HG03108 (cell line): ENCODE data around the gene CACNA1B.
"Not testable (repeated sequence)": the region's sequence is repeated elsewhere in the genome, so short reads cannot be mapped to it uniquely, and the experiment has no call there.

Experiments used
- ATAC-seq: cut with Tn5 transposase; IDR thresholded peaks from one replicate; pipeline ENCODE4 v1.9.1; 2021; ENCODE audit warnings: moderate library complexity; ENCODE audit not compliant: unreplicated experiment

Gene CACNA1B

DNA sequence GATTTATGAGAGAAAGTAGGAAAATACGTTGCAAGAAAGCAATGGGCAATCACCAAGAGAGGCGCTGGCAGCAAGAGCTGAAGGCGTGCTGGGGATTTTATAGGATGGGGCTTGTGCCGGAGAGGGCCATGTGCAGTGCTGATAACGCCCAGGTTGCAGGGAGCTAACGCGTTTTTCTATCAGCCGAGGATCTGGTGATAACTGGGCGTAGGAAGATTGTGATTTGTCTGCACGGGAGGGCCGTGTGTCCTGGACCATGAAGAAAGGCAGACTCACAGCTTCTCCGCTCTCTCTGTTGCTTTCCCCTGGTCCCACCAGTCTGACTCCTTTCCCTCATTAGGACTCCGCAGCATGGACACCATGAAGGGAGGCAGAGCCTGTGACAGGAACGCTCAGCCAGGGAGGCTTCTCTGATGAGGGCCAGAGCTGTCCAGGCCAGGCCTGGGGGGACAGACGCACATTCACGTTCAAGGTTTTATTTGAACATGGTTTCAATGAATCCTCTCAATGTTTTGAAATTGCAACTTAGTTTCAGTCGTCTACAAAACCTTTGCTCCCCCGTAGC lies 11.9 kb upstream of the CACNA1B start:
- no peak for ATAC-seq

DNA sequence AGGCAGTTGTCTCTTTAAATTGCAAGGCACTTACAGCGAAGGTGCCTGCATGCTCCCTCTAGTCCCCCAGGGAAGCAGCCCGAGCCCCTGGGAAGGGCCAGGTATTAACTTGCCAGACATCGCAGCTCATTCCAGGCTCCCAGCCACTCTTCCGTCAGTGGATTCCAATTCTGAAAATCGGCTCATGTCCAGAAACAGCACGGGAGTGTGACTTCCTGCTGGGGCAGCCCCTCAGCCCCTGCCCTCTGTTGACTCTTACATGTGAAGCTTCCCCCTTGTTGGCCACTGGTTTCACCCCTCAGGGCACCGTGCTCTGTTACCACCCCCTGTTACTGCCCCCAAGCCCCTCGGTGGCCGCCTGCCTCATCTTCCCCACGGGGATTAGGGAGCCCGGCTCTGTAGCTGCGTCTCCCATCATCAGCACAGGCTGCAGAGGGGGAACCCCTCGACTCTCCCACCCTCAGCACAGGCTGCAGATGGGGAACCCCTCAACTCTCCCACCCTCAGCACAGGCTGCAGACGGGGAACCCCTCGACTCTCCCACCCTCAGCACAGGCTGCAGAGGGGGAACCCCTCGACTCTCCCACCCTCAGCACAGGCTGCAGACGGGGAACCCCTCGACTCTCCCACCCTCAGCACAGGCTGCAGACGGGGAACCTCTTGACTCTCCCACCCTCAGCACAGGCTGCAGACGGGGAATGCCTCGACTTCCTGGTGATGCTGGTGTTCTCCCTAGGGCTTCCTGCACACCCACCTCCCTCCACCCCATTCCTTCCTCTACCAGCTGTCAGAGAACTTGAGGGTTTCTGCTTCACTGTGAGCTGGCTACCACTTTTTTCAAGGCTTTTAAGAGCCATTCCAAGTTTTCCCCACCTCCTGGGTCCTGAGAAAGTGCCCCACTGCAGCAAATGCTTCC lies 11.1 kb upstream of the CACNA1B start:
- ATAC-seq, result no peak

DNA sequence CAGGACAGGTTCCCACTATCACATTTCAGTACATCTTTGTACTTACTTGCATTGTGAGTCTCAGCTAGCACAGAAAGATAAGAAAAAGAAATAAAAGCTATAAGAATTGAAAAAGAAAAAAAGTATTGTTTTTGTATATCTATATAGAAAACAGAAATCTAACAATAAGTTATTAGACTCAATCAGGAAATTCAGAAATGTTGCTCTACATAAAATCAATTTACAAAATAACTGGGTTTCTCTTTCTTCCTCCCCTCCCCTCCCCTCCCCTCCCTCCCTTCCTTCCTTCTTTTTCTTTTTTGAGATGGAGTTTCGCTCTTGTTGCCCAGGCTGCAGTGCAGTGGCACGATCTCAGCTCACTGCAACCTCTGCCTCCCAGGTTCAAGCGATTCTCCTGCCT lies 7.2 kb upstream of the CACNA1B start:
- no peak for ATAC-seq

DNA sequence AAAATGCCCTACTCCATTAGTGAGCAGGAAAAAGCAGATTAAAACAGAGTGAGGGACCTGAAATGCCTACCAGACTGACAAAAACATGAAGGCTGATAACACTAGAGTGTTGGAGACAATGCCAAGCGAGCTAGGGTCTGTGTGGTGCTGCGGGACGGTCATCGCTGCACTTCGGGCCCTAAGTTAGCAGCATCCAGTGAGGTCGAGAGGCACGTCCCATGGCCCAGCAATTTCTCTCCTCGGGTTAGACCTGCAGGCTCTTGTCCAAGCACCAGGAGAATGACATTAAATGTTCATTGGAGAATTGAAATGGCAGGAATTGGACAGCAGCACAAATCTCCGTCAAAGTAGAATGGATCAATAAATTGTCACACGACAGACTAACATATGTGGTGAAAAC lies 5.3 kb upstream of the CACNA1B start:
- ATAC-seq, result no peak

DNA sequence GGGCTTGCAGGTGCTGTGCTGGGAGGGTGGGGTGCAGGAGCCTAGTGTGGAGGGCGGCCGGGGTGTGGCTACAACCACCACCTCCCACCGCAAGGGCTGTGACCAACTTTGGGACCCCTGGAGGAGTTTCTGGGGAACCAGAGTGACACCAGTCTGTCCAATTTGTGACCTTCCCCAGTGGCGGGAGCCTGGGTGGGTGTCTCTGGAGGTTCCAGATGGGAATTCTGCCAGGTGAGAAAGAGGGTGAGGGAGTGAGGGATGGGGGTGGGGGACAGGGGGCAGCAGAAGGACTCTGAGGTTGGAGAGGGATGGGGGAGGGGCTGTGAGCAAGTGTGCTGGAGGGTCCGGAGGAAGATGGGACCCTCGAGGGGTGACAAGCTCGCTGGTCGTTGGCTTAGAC lies 4.2 kb upstream of the CACNA1B start:
- ATAC-seq, result no peak

DNA sequence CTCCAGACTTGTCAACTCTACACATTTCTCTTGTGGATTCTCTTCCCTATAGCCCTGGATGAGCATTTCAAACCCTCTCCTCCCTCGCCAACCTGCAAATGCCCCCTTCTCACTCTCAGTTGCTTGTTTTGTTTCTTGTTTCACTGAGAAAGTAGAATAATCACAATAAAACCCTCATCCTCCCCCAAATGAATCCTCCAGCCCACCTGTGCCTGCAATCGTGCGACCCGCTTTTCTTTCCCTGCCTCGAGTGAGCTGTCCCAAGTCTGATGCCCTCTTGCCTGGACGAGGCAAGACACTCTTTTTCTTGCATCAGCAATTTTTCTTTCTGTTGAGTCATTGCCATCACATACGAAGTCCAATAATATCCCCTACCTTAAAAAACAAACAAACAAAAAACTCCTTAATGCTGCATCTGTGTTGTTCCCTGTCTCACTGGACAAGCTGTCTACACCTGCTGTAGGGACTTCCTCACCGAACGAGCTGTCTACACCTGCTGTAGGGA lies 3.7 kb upstream of the CACNA1B start:
- no peak for ATAC-seq

DNA sequence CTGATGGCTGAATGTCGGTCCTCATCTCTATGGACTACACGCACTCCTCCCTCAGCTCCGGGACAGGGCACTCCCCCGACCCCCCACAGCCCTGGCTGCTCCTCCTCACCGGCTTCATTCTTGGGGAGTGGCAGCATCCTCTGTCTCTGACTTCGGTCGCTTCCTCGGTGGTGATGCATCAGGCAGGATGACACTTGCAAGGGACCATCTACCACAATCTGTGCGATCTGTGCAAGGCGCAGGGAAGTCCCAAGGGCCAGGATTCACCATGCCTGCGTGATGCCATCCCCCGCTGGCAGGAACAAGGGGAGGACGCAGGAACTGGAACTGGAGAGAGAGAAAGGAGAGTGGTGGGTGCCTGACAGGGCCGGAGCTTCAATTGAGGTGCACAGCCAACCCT lies 2.2 kb upstream of the CACNA1B start:
- ATAC-seq, result no peak

DNA sequence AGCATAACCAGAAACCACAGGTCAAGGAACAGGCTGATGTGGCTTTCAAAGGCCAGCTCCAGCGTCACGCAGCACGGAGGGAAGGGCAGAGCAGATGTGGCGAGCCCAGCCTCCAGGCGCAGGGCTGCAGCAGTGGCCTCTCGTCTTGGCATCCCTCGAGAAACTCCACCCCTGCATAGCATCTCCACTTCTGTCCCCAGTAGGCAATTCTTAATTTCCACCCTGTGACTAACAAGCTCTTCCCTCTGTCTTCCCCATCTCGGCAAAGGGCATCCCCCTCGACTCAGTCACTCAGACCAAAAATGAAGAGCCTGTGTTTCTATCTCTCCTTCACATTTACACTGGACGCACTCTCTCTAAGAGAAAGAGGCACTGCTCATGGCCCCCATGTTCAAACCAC lies 1.7 kb upstream of the CACNA1B start:
- ATAC-seq, result no peak

DNA sequence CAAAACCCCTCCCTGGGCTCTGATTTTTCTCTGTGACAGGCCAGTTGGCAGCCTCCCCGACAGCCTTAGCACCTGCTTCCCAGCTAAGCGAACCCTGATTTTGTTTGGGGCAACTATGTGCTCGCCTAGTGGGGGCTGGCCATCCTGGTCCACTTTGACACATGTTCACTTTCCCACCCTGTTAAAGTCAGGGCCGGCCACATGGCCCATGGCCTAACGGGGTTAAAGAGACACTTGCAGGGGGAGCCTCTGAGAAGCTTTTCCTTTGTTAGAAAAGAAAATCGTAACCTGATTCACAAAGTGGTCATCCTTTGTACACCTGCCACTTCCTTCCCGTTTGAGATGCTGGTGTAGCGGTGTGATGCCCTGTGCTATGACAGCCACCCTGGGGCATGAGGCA lies 1.3 kb upstream of the CACNA1B start:
- no peak for ATAC-seq

DNA sequence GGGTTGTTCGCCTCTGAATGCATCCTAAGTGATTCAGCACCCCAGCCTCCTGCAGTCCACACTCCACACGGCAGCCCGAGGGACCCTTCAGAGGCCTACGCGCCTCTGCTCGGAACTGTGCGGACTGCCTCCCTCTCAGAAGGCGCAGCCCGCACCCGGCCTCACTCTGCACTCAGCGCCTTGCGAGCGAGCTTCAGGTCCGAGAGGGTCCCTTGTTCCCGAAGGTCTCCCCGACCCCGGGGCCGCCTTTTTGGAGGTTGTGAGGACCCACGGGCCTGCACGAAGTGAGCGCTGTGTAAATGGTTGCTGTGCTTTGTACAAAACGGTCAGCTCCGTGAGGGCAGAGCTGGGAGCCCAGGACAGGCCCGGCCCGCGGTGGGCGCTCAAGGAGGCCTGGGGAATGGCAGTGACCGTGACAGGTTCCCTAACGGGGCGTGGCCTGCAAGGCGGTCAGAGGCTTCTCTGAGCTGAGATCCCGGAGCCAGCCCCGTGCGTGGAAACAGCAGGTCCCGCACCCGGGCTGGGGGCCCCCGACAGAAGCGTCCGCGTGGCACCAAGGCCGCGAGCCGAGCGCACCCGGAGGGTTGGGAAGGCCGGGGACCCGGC lies 698 bp upstream of the CACNA1B start:
- no peak for ATAC-seq

DNA sequence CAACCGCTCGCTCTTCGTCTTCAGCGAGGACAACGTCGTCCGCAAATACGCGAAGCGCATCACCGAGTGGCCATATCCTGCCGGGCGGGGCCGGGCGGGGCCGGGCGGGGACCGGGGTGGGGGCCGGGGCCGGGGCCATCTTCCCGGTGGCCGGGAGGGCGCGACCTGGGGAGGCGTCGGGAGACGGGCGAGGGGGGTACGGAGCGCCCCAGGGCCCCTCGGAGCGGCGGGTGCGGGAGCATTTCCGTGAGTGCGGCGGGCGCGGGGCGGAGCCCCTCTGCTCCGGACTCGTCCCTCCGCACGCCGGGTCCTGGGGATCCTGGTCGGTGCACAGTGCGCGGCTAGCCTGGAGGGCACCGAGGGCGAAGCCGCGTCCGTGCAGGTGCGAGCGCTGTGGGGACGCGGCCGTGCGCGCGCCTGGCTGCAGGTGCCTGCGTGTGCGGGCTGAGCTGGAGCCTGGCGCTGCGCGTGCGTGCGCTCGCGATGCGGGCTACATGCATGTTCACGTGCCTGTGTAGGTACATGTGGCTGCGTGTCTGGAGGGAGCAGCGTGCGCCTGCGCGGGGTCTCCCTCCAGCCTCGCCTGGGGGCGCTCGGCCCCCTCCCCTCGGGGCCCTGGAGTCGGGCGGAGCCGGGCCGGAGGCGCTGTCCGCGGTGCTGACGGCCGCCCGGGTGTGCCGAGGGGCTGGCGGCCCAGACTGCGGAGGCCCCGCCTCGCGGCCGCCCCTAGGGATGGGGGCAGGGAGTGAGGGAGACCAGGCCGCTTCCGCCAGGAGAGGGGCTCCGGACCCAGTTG lies 762 bp downstream of the CACNA1B start:
- ATAC-seq, result no peak

DNA sequence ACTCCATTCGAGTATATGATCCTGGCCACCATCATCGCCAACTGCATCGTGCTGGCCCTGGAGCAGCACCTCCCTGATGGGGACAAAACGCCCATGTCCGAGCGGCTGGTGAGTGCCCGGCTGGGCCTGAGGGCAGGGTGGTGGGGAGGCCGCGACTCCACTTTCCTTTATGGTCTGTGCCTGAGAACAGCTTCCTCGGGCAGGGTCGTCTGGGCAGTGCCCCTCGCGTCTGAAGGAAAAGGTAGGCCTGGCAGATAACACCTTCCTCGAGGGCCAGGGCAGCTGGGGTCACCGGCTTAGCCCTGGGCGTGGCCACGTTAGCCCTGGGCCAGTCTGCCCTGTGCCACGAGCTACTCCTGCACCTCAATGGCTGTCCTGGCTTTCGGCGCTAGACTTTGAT lies 1.5 kb downstream of the CACNA1B start:
- ATAC-seq, result no peak

DNA sequence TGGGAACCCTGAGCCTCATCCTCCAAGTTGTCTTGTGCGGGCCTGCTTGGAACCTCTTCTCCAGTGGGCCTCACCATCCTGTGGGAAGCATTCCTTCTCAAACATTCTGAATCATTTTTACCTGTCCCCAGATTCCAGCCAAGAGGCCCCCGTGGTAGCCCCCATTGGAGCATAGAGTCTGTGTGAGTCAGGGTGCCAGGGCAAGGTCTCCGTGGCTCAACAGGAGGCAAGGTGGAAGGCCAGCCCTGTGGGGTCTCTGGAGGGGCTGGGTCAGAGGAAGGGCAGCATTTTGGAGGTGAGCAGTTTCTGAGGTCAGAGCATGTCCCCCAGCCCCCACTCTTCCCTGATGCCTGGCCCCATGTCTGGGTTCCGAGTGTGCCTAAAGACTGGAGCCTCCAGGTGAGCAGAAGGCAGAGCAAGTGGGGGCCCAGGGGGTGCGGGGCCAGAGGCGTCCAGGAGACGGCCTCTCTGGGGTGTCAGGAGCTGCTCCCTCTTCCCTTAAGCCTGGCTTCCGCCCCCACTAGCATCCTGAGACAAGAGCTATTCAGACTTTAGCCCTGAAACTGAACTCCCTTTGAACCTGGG lies 2.1 kb downstream of the CACNA1B start:
- no peak for ATAC-seq

DNA sequence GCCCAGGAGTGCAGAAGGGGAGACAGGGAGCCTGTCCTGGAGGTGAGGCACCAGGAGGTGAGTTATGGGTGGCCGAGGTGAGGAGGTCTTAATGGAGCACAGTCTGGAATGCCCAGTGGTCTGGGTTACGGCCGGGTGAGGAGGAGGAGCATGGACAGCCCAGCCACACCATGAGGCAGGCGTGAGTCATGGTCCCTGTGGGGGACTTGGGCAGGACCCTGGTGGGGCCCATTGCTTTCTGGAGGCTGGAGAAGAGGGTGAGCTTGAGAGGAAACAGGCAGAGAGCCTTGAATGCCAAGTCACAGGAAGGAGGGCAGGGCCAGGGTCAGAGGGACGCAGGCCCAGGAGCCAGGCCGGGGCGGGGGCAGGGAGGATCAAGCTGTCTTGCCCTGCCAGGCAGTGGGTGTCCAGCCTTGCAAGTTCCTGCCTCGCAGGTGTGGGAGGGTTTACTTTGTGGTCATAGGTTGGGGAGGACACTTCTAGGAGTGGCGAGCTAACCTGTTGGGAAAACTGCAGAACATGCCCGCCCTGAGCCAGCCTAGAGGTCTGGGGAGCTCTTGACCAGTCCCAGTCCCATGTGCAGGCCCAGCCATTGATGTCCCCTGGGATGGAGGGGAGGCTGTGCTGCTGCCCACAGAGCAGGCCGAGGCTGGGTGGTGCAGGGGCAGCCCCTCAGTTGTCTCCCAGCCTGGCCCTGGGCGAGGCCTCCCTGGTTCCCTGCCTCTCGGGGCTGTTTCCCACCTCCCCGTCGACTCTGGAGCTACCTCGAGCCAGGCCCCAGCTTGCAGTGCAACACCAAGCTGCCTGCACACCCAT lies 2.8 kb downstream of the CACNA1B start:
- ATAC-seq, result no peak

DNA sequence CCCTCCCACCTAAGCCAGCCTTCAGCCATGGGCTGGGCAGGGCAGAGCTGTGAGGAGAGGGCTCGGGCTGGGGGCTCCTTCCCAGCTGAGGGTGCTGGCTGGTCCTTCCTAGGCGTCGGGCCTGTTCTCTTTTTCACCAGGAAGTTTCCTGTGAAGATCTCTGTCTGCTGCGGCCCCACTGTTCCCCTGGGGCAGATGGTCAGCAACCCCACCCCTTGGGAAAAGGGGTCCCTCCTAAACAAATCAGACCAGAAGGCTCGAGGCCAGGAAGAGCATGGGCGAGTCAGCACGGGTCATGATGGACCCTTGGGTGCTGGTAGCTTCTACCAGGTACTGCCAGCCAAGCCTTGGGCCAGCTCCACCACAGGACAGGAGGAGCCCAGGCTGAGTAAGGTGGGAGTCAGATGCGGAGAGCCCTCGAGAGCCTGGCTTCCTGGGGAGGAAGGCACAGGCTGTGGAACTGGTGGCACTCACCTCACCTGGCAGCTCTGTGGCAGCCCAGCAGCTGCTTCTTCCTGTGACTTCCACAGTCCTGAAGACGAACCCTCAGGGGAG lies 3.5 kb downstream of the CACNA1B start:
- no peak for ATAC-seq

DNA sequence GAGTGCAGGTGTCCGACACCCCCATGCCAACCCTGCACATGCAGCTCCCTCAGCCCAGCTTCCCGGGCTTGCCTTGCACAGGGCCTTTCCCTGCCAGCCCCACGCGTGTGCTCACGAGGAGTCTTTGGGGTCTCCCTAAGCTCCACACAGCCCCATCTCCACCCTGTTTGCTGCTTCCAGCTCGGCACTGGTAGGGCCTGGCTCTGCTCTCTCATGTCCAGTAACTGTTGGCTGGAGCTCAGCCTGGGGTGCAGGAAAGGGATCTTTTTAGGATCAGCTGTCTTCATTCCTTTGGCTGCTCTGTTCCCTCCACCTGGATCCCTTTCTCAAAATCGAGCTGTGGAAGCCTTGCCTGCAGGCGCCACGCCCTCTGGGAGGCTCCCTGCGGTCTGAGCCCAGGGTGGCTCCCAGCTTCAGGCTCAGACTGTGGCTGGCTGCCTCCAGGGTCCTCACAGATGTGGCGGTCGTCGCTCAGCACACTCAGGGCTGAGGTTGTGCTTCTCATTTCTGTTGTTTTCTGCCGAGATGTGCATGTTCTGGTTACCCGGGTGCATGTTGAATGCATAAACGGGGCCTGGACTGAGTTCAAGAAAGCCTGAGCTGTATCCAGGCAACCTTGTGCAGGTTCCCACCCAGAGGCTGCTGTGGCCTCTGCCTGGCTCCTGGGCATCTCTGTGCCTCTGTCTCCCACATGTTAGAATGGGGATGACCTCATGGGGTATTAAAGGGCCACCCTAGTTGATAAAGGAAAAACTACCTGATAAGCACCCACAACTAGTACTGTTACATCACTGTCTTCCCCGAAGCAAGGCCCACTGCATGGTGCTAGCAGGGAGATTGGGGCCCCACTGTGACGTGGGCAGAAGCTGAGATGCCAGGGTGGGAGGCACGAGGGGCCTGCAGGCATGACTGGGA lies 4.3 kb downstream of the CACNA1B start:
- ATAC-seq, result no peak

DNA sequence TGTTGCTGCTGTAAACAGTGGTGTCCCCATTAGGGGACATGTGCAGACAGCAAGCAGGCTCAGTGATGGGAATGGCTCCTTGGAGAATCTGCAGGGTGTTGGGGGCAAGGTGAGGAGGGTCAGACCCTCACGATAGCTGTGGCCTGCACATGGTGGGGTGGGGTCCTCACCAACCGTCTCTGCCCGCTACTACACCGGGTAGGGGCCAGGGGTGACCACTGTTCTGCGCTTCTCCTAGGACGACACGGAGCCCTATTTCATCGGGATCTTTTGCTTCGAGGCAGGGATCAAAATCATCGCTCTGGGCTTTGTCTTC lies 4.9 kb downstream of the CACNA1B start:
- no peak for ATAC-seq

DNA sequence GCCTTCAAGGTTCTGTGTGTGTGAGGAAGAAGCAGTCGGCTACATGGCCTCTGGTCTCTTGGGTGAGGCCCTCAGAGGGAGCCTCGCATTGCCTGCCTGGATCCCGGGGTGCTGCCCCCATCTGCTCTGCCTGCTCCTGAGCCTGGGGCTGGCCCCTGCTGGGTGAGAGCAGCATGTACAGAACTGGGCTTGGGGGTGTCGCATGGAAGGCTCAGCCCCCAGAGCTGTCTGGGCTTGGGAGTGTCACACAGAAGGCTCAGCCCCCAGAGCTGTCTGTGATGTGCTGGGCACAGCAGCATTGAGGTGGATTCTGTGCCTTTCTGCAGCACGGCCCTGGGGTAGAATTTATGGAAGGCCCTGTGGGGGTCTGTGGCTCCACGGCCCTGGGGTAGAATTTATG lies 6.4 kb downstream of the CACNA1B start:
- ATAC-seq, result not testable (repeated sequence)

DNA sequence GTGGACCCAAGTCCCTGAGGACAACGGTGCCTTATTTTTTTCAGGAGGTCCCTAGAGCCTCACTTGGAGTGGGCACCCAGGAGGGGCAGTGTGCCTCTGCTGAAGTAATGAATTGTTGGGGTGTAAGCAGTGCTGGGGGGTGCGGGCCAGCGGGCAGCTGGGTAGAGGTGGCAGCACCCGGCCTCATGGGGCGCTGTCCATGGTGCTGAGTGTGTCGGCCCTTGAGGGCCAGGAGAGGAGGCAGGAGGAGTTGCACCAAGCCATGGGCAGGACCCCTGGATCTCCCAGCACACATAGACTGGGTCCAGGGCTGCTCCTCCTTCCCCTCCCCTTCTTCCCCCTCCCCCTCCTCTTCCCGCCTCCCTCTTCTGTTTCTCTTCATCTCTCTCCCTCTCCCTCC lies 7.0 kb downstream of the CACNA1B start:
- ATAC-seq, result not testable (repeated sequence)
